Endothelial cell of umbilical vein (primary cell): Measurements from ENCODE around the gene FUCA2. TPM values are rescaled to one million over a fixed set of nuclear protein-coding genes. Genes with fewer than 3 reads are reported as not detected.

ENCODE experiments used
- BruUV-seq: library from RNA; stranded (reverse); fragments of 400-500 nt; replicated peaks from 2 replicates; lab custom pipeline; 2021; lab: Mats Ljungman, UMichigan
- CTCF ChIA-PET: fragments of 300-600, 350-600 bp; sonication (Branson Sonifier 250); formaldehyde crosslinking; loops from one replicate; lab custom pipeline; 2021; ENCODE audit warnings: antibody characterized with exemption, inconsistent platforms; lab: Charles Lee
- POLR2A ChIA-PET: fragments of 300-600, 350-600 bp; sonication (Branson Sonifier 250); formaldehyde crosslinking; loops from one replicate; lab custom pipeline; 2021; ENCODE audit warnings: antibody characterized with exemption, inconsistent platforms; lab: Charles Lee
- DNase-seq: peaks from one replicate; pipeline ENCODE4 v3.0.0-alpha.2; 2011; ENCODE audit warnings: low read depth, low spot score
- FAIRE-seq: peaks from 2 replicates; lab custom pipeline; 2011; peaks lifted over from hg19 to GRCh38; lab: Jason Lieb, UNC
- H2AFZ ChIP-seq: 2 replicates; pipeline ENCODE4 v1.6.0; 2012; ENCODE audit warnings: low read depth, low read length, control low read depth, inconsistent platforms
- H3K27ac ChIP-seq: 2 replicates; pipeline ENCODE4 v1.5.1; 2011; ENCODE audit warnings: low read depth, mild to moderate bottlenecking, control low read depth, low read length, moderate library complexity; ENCODE audit not compliant: insufficient read depth
- H3K27me3 ChIP-seq, 2 experiments: 2 replicates each; pipeline versions ENCODE4 v1.6.0 to v1.6.1; 2011; ENCODE audit warnings: low read length in 2 of 2, mixed read lengths in 1 of 2; ENCODE audit not compliant: control insufficient read depth in 2 of 2, insufficient read depth in 2 of 2
- H3K36me3 ChIP-seq, 2 experiments: 2 replicates in 1 of 2; 3 replicates in 1 of 2; pipeline ENCODE4 v1.5.1; 2011; ENCODE audit warnings: low read length in 2 of 2, mild to moderate bottlenecking in 1 of 2, moderate library complexity in 1 of 2; ENCODE audit not compliant: control insufficient read depth in 2 of 2, insufficient read depth in 2 of 2; ENCODE audit errors: extremely low read depth in 1 of 2
- H3K4me1 ChIP-seq: 3 replicates; pipeline ENCODE4 v1.5.1; 2011; ENCODE audit warnings: mild to moderate bottlenecking, low read length; ENCODE audit not compliant: control insufficient read depth, insufficient read depth; ENCODE audit errors: extremely low read depth
- H3K4me2 ChIP-seq: 2 replicates; pipeline ENCODE4 v1.6.1; 2011; ENCODE audit warnings: low read length, control low read depth, mixed read lengths; ENCODE audit not compliant: insufficient read depth
- H3K4me3 ChIP-seq, 3 experiments: fragments of 200-600 bp in 1 of 3; sonication (generic), shearing (Covaris generic) in 1 of 3; replicated peaks in 1 of 3; 2 replicates each; pipeline ENCODE4 v1.5.1; 2011 to 2016; ENCODE audit warnings: control low read depth in 3 of 3, low read length in 3 of 3, mild to moderate bottlenecking in 2 of 3, inconsistent platforms in 1 of 3, low read depth in 1 of 3, moderate library complexity in 1 of 3; ENCODE audit not compliant: insufficient read depth in 1 of 3
- H3K79me2 ChIP-seq: 2 replicates; pipeline ENCODE4 v1.6.0; 2012; ENCODE audit warnings: low read length, inconsistent platforms; ENCODE audit not compliant: control insufficient read depth, insufficient read depth
- H3K9ac ChIP-seq: replicated peaks from 2 replicates; pipeline ENCODE3; 2011; ENCODE audit warnings: low read length, control low read depth; ENCODE audit not compliant: insufficient read depth; ENCODE audit errors: extremely low read depth
- H3K9me1 ChIP-seq: replicated peaks from 3 replicates; pipeline ENCODE4 v1.6.0; 2011; ENCODE audit warnings: mild to moderate bottlenecking, low read length; ENCODE audit not compliant: control insufficient read depth, insufficient read depth; ENCODE audit errors: extremely low read depth
- H3K9me3 ChIP-seq: replicated peaks from 2 replicates; pipeline ENCODE4 v1.5.1; 2012; ENCODE audit warnings: low read length, inconsistent platforms; ENCODE audit not compliant: control insufficient read depth, insufficient read depth
- H4K20me1 ChIP-seq: replicated peaks from 2 replicates; pipeline ENCODE3; 2011; ENCODE audit warnings: mild to moderate bottlenecking, low read length; ENCODE audit not compliant: control insufficient read depth, insufficient read depth; ENCODE audit errors: extremely low read depth
- EZH2 ChIP-seq: IDR thresholded peaks from 2 replicates; pipeline ENCODE4 v1.6.1; 2012; ENCODE audit warnings: borderline replicate concordance, low read depth, mild to moderate bottlenecking, moderate library complexity, low read length, inconsistent platforms; ENCODE audit not compliant: severe bottlenecking
- FOS ChIP-seq: IDR thresholded peaks from 2 replicates; pipeline ENCODE4 v1.6.1; 2011; ENCODE audit warnings: mild to moderate bottlenecking, low read length, moderate library complexity, borderline replicate concordance; ENCODE audit not compliant: insufficient read depth
- GATA2 ChIP-seq: IDR thresholded peaks from 2 replicates; pipeline ENCODE4 v1.7.0; 2011; ENCODE audit warnings: low read depth, mild to moderate bottlenecking, moderate library complexity, mixed read lengths, low read length; ENCODE audit not compliant: insufficient read length, insufficient read depth
- JUN ChIP-seq: IDR thresholded peaks from 2 replicates; pipeline ENCODE4 v1.6.1; 2011; ENCODE audit warnings: borderline replicate concordance, low read depth; ENCODE audit not compliant: insufficient read length, insufficient read depth
- MAX ChIP-seq: IDR thresholded peaks from 2 replicates; pipeline ENCODE4 v1.6.1; 2011; ENCODE audit not compliant: insufficient read depth, insufficient read length
- MYC ChIP-seq: IDR thresholded peaks from one replicate; pipeline ENCODE4 v1.6.1; 2011; ENCODE audit warnings: mild to moderate bottlenecking, low read depth, low read length
- POLR2A ChIP-seq: IDR thresholded peaks from 2 replicates; pipeline ENCODE4 v1.6.1; 2012; ENCODE audit warnings: low read depth, mild to moderate bottlenecking, control low read depth, low read length
- POLR2AphosphoS5 ChIP-seq: IDR thresholded peaks from 2 replicates; pipeline ENCODE4 v1.6.1; 2012; ENCODE audit warnings: low read depth, mild to moderate bottlenecking, control low read depth, low read length, moderate library complexity; ENCODE audit not compliant: insufficient read depth
- dilution Hi-C: fragments of 300-500 bp; cut with MboI; formaldehyde crosslinking; loops from one replicate; pipeline ENCODE4 v1.15.0; 2019; ENCODE audit warnings: low sequenced_read_pairs; ENCODE audit not compliant: extremely low pct_ligation_motif_present
- intact Hi-C: fragments of 100-400 bp; cut with micrococcal nuclease; formaldehyde crosslinking; loops from one replicate; pipeline ENCODE4 v1.10.0; 2022
- polyA plus RNA-seq, 4 experiments: library from polyadenylated mRNA; depleted of rRNA in 3 of 4; stranded (reverse) in 3 of 4; unstranded in 1 of 4; fragments of >200 nt; gene quantifications; 2 replicates each; pipeline versions ENCODE4 v1.2.1 to v1.2.3, GENCODE V29; 2011 to 2012; ENCODE audit warnings: missing spikeins in 1 of 4
- total RNA-seq: library from RNA; stranded (reverse); gene quantifications from 2 replicates; pipeline ENCODE4 v1.2.3, GENCODE V29; 2021
- TF ChIP-seq, protein P1 (sequence below), 2 donors: IDR thresholded peaks; 1 replicate in 1 of 2; 2 replicates in 1 of 2; pipeline ENCODE4 v1.5.1; 2011; ENCODE audit warnings: low read length in 2 of 2, mild to moderate bottlenecking in 2 of 2, moderate library complexity in 2 of 2, control low read depth in 1 of 2, inconsistent platforms in 1 of 2, low read depth in 1 of 2; ENCODE audit not compliant: insufficient read depth in 1 of 2; ENCODE audit errors: extremely low read depth in 1 of 2

FUCA2 gene
- total and polyA plus RNA-seq, 2 donors (not counting 3 experiments of a cell fraction or from before 2014, with no cell fraction given) = 29.7 to 80.9 TPM

GRCh38 chr6:143504369-143504768 is 7.2 kb downstream of the FUCA2 start:
- Histone ChIP-seq H3K4me3 (no peak overlapping the region), H3K27ac (no peak overlapping the region), H3K27me3 (no peaks in the 10 kb centered on the region), H3K4me2 (no peak overlapping the region), H3K4me1 (peaks cover under 1% of the 10 kb centered on the region), H4K20me1 (no peaks in the 10 kb centered on the region), H3K79me2 (no peaks in the 10 kb centered on the region), H3K9me1 (no peaks in the 10 kb centered on the region), H2AFZ (no peak overlapping the region), H3K9me3 (no peaks in the 10 kb centered on the region), H3K36me3 (peaks cover 0 to 3% of the 10 kb centered on the region in 2 experiments), H3K9ac (no peak overlapping the region)
- FAIRE-seq = no peak
- intact Hi-C loops = no loop called here
- ChIA-PET POLR2A (no interaction called here), CTCF (interaction anchor here (1.5 to 1.7 kb wide), 2 partner anchors 8 to 11 kb away, joined by 3 to 4 read pairs; no protein-coding TSS in a partner anchor)
- no TSS peak for BruUV-seq
- no peak for TF ChIP-seq JUN
- TF ChIP-seq EZH2 = no peak
- TF ChIP-seq MAX = no peak
- no peak for TF ChIP-seq FOS
- TF ChIP-seq POLR2AphosphoS5 = no peak
- TF ChIP-seq MYC = no peak
- TF ChIP-seq, protein P1, sequence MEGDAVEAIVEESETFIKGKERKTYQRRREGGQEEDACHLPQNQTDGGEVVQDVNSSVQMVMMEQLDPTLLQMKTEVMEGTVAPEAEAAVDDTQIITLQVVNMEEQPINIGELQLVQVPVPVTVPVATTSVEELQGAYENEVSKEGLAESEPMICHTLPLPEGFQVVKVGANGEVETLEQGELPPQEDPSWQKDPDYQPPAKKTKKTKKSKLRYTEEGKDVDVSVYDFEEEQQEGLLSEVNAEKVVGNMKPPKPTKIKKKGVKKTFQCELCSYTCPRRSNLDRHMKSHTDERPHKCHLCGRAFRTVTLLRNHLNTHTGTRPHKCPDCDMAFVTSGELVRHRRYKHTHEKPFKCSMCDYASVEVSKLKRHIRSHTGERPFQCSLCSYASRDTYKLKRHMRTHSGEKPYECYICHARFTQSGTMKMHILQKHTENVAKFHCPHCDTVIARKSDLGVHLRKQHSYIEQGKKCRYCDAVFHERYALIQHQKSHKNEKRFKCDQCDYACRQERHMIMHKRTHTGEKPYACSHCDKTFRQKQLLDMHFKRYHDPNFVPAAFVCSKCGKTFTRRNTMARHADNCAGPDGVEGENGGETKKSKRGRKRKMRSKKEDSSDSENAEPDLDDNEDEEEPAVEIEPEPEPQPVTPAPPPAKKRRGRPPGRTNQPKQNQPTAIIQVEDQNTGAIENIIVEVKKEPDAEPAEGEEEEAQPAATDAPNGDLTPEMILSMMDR (IDR thresholded peaks at IDR 0.05; ENCODE audit: extremely low read depth in 1 of 2, insufficient read depth in 1 of 2, low read depth in 1 of 2, low read length in 2 of 2) = no peak
- no peak for TF ChIP-seq GATA2
- no peak for TF ChIP-seq POLR2A
- no peak for DNase-seq
- dilution Hi-C loops = no loop called here
